Measurements from ENCODE around the gene CTSZ. TPM values are rescaled to one million over a fixed set of nuclear protein-coding genes. Genes with fewer than 3 reads are reported as not detected.
A peak's percentile ranks its signal among the peaks of the same experiment; 100 is the strongest.
"Not testable (repeated sequence)": the region's sequence is repeated elsewhere in the genome, so short reads cannot be mapped to it uniquely, and the experiment has no call there.

Gene CTSZ
- total RNA-seq, 4 donors from 2014 or later: 152 to 256 (median 212) TPM

- H3K4me3 ChIP-seq (replicated peaks in 1 of 3): peak overlapping the region; percentile 56 to 88 (median 78)
- intact Hi-C loops (cut with DNase I): loop anchor here (5.0 kb wide), 1 partner anchor 151 kb away; no protein-coding TSS in a partner anchor
- H3K9me3 ChIP-seq: no peaks in the 10 kb centered on the region
- no peaks in the 10 kb centered on the region for H3K27me3 ChIP-seq
- peaks cover 0 to under 1% of the 10 kb centered on the region in 2 donors for H3K36me3 ChIP-seq
- H3K4me1 ChIP-seq: peaks cover 48 to 55% of the 10 kb centered on the region in 2 donors
- WGBS, 2 donors: 43 to 75% methylated on average over 14 to 22 of the region's 66 CpGs
- peak overlapping the region; percentile 73 to 94 (median 92) for H3K27ac ChIP-seq
- TF ChIP-seq POLR2A (IDR thresholded peaks at IDR 0.05): peak in 1 of 2 donors; percentile 77
- no peak for TF ChIP-seq CTCF (IDR thresholded peaks at IDR 0.05)
- DNase-seq: peak; percentile 94 to 97
Observed at GRCh38 chr20:59042796-59043631, 36.0 kb upstream of the CTSZ start.

GRCh38 chr20:59042151-59042795 lies 35.2 kb upstream of the CTSZ start, which contains the start of gene PRELID3B:
TSS of gene PRELID3B (minus strand) at chr20:59042786. CDS start at chr20:59042730, 56 bp downstream.
- H3K27ac ChIP-seq: peak within 1 kb of the TSS; percentile 73 to 94 (median 92)
- DNase-seq: peak; percentile 22 to 31
- 7 to 14% methylated on average over 8 to 21 of the region's 50 CpGs for WGBS, 2 donors
- peaks cover 6 to 8% of the 10 kb centered on the region in 2 donors for H3K36me3 ChIP-seq
- intact Hi-C loops (cut with DNase I): loop anchor here (5.0 kb wide), 1 partner anchor 150 kb away; no protein-coding TSS in a partner anchor
- TF ChIP-seq CTCF (IDR thresholded peaks at IDR 0.05) (no peak), POLR2A (IDR thresholded peaks at IDR 0.05) (no peak)
- no peaks in the 10 kb centered on the region for H3K9me3 ChIP-seq
- no peaks in the 10 kb centered on the region for H3K27me3 ChIP-seq
- peaks cover 48 to 55% of the 10 kb centered on the region in 2 donors for H3K4me1 ChIP-seq
- H3K4me3 ChIP-seq (replicated peaks in 1 of 3): peak within 1 kb of the TSS; percentile 56 to 88 (median 78)

GRCh38 chr20:59041487-59041886 lies 34.4 kb upstream of the CTSZ start:
- not testable (repeated sequence) for H3K27me3 ChIP-seq, DNase-seq, H3K9me3 ChIP-seq
- Histone ChIP-seq H3K4me3 (replicated peaks in 1 of 3) (peak overlapping the region in 2 of 3 donors; percentile 78 to 88), H3K36me3 (peaks cover 12 to 13% of the 10 kb centered on the region in 2 donors), H3K27ac (peak overlapping the region in 2 of 3 donors; percentile 90 to 92), H3K4me1 (peaks cover 48 to 55% of the 10 kb centered on the region in 2 donors)
- intact Hi-C loops (cut with DNase I): loop anchor here (5.0 kb wide), 1 partner anchor 149 kb away; no protein-coding TSS in a partner anchor
- WGBS, 2 donors: 89 to 94% methylated on average over 16 of the region's 16 CpGs

- no peak for DNase-seq
- peaks cover 48 to 54% of the 10 kb centered on the region in 2 donors for H3K4me1 ChIP-seq
- H3K27ac ChIP-seq: no peak overlapping the region
- H3K4me3 ChIP-seq (replicated peaks in 1 of 3): no peak overlapping the region
- intact Hi-C loops (cut with DNase I): loop anchor here (5.0 kb wide), 1 partner anchor 148 kb away; no protein-coding TSS in a partner anchor
- TF ChIP-seq POLR2A (IDR thresholded peaks at IDR 0.05) (no peak), CTCF (IDR thresholded peaks at IDR 0.05) (no peak)
- H3K36me3 ChIP-seq: peaks cover 20 to 21% of the 10 kb centered on the region in 2 donors
- H3K27me3 ChIP-seq: no peaks in the 10 kb centered on the region
- 87 to 92% methylated on average over 5 of the region's 5 CpGs for WGBS, 2 donors
- H3K9me3 ChIP-seq: no peaks in the 10 kb centered on the region
Observed at GRCh38 chr20:59040667-59041066, 33.6 kb upstream of the CTSZ start.

- no peaks in the 10 kb centered on the region for H3K27me3 ChIP-seq
- intact Hi-C loops (cut with DNase I): loop anchor here (10.0 kb wide), 1 partner anchor 54 kb away; the partner anchor contains the start of gene NELFCD
- no peak overlapping the region for H3K4me3 ChIP-seq (replicated peaks in 1 of 3)
- H3K4me1 ChIP-seq: peaks cover 35 to 41% of the 10 kb centered on the region in 2 donors
- WGBS, 2 donors: 82 to 92% methylated on average over 1 of the region's 1 CpG
- no peak overlapping the region for H3K27ac ChIP-seq
- TF ChIP-seq CTCF (IDR thresholded peaks at IDR 0.05) (no peak), POLR2A (IDR thresholded peaks at IDR 0.05) (no peak)
- no peak for DNase-seq
- H3K9me3 ChIP-seq: no peaks in the 10 kb centered on the region
- H3K36me3 ChIP-seq: peaks cover 25 to 34% of the 10 kb centered on the region in 2 donors
Observed at GRCh38 chr20:59039233-59039632, 32.2 kb upstream of the CTSZ start.
